Epithelial cell of esophagus (primary cell): ENCODE data around the gene HTR4.
"Not testable (repeated sequence)": the region's sequence is repeated elsewhere in the genome, so short reads cannot be mapped to it uniquely, and the experiment has no call there.

Source experiments
- DNase-seq: peaks from one replicate; pipeline ENCODE4 v3.0.0; 2010; ENCODE audit warnings: low read depth
- H3K4me3 ChIP-seq: 2 replicates; pipeline ENCODE4 v1.5.1; 2011; ENCODE audit warnings: mild to moderate bottlenecking, low read length, control low read depth
- CTCF ChIP-seq: IDR thresholded peaks from 2 replicates; pipeline ENCODE4 v1.5.1; 2011; ENCODE audit warnings: low read depth, mild to moderate bottlenecking, low read length, control low read depth, inconsistent platforms; ENCODE audit not compliant: insufficient read depth; ENCODE audit errors: missing control alignments

The HTR4 gene

GRCh38 chr5:148541054-148541835 lies 113.1 kb downstream of the HTR4 start:
- TF ChIP-seq CTCF, result no peak
- DNase-seq, result peak; percentile 55
- no peak overlapping the region for H3K4me3 ChIP-seq

DNA sequence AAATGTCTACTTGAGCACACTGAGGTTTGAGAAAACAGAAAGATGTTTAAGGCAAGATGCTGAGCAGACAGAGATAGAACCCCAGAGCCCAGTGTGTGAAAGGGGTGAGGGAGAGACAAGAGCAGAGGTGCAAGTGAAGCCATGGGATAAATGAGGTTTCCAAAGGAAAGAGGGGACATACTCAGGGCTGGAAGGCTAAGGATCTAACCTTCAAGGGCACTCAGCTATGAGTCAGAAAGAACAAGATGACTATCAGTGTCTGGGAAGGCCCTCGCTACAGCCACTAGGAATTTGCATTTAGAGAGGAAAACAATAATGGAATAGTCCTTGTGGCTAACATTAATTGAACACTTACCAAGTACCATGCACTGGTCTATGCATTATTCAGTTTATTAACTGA lies 113.7 kb downstream of the HTR4 start:
- no peak for TF ChIP-seq CTCF
- no peak overlapping the region for H3K4me3 ChIP-seq
- DNase-seq, result no peak

DNA sequence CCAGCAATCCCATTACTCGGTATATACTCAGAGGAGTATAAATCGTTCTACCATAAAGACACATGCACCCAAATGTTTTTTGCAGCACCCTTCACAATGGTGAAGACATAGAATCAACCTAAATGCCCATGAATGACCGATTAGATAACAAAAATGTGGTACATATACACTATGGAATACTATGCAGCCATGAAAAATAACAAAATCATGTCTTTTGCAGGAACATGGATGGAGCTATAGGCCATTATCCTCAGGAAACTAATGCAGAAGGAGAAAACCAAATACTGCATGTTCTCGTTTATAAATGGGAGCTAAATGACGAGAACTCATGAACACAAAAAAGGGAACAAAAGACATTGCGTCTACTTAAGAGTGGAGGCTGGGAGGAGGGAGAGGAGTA lies 114.5 kb downstream of the HTR4 start:
- H3K4me3 ChIP-seq, result no peak overlapping the region
- DNase-seq, result no peak
- no peak for TF ChIP-seq CTCF

- no peak overlapping the region for H3K4me3 ChIP-seq
- DNase-seq, result no peak
- TF ChIP-seq CTCF, result no peak
These were observed 119.1 kb downstream of the HTR4 start for GRCh38 chr5:148535190-148535589.

GRCh38 chr5:148532969-148533670 lies 121.2 kb downstream of the HTR4 start:
- TF ChIP-seq CTCF, result no peak
- H3K4me3 ChIP-seq, result no peak overlapping the region
- DNase-seq, result no peak

GRCh38 chr5:148529450-148529849 lies 124.9 kb downstream of the HTR4 start:
- not testable (repeated sequence) for H3K4me3 ChIP-seq, DNase-seq

- no peak for TF ChIP-seq CTCF
- H3K4me3 ChIP-seq, result no peak overlapping the region
- no peak for DNase-seq
These were observed 129.6 kb downstream of the HTR4 start for GRCh38 chr5:148524721-148525120.
